ENCODE data around the gene L1TD1.
"Not testable (repeated sequence)": the region's sequence is repeated elsewhere in the genome, so short reads cannot be mapped to it uniquely, and the experiment has no call there.

L1TD1 gene

GRCh38 chr1:62208970-62209369 is 14.3 kb downstream of the L1TD1 start:
- H3K9me3 ChIP-seq (ENCODE audit: control insufficient read depth, low read length): no peaks in the 10 kb centered on the region
- H3K4me1 ChIP-seq (ENCODE audit: control insufficient read depth, insufficient read depth, low read length): no peaks in the 10 kb centered on the region
- H3K36me3 ChIP-seq (ENCODE audit: control insufficient read depth, insufficient read depth, low read length): no peaks in the 10 kb centered on the region
- H3K4me3 ChIP-seq (ENCODE audit: low read length): no peak overlapping the region
- no peaks in the 10 kb centered on the region for H3K27me3 ChIP-seq (ENCODE audit: control insufficient read depth, insufficient read depth, low read length)
- H3K9ac ChIP-seq (ENCODE audit: low read length): no peak overlapping the region

DNA sequence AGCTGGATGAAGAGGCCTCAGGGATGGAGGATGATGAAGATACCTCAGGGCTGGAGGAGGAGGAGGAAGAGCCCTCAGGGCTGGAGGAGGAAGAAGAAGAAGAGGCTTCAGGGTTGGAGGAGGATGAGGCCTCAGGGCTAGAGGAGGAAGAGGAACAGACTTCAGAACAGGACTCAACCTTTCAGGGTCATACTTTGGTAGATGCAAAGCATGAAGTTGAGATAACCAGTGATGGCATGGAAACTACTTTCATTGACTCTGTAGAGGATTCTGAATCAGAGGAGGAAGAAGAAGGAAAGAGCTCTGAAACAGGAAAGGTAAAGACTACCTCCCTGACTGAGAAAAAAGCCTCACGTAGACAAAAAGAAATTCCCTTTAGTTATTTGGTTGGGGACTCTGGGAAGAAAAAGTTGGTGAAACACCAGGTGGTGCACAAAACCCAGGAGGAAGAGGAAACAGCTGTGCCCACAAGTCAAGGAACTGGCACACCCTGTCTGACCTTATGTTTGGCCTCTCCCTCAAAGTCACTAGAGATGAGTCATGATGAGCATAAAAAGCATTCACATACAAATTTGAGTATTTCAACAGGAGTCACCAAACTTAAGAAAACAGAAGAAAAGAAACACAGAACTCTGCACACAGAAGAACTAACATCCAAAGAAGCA is 15.4 kb downstream of the L1TD1 start:
- no peak overlapping the region for H3K9ac ChIP-seq (ENCODE audit: low read length)
- no peak overlapping the region for H3K4me3 ChIP-seq (ENCODE audit: low read length)
- H3K9me3 ChIP-seq (ENCODE audit: control insufficient read depth, low read length): no peaks in the 10 kb centered on the region
- no peaks in the 10 kb centered on the region for H3K36me3 ChIP-seq (ENCODE audit: control insufficient read depth, insufficient read depth, low read length)
- no peaks in the 10 kb centered on the region for H3K4me1 ChIP-seq (ENCODE audit: control insufficient read depth, insufficient read depth, low read length)
- no peaks in the 10 kb centered on the region for H3K27me3 ChIP-seq (ENCODE audit: control insufficient read depth, insufficient read depth, low read length)

DNA sequence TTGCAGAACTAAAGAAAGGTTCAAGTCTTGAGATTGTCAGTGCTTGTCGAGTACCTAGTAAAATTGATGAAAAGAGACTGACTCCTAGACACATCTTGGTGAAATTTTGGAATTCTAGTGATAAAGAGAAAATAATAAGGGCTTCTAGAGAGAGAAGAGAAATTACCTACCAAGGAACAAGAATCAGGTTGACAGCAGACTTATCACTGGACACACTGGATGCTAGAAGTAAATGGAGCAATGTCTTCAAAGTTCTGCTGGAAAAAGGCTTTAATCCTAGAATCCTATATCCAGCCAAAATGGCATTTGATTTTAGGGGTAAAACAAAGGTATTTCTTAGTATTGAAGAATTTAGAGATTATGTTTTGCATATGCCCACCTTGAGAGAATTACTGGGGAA is 16.3 kb downstream of the L1TD1 start:
- Histone ChIP-seq H3K36me3 (ENCODE audit: control insufficient read depth, insufficient read depth, low read length) (no peaks in the 10 kb centered on the region), H3K4me1 (ENCODE audit: control insufficient read depth, insufficient read depth, low read length) (no peaks in the 10 kb centered on the region), H3K9me3 (ENCODE audit: control insufficient read depth, low read length) (no peaks in the 10 kb centered on the region), H3K27me3 (ENCODE audit: control insufficient read depth, insufficient read depth, low read length) (no peaks in the 10 kb centered on the region), H3K9ac (ENCODE audit: low read length) (no peak overlapping the region), H3K4me3 (ENCODE audit: low read length) (no peak overlapping the region)

DNA sequence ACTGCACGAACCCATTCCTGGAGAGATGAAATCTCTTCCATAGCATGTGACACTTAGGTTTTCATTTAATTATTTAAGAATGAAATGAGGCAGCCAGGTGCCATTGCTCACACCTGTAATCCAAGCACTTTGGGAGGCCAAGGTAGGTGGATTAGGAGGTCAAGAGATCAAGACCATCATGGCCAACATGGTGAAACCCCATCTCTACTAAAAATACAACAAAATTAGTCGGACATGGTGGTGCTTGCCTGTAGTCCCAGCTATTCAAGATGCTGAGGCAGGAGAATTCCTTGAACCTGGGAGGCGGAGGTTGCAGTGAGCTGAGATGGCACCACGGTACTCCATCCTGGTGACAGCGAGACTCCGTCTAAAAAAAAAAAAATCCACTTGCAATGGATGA is 17.8 kb downstream of the L1TD1 start:
- H3K36me3 ChIP-seq (ENCODE audit: control insufficient read depth, insufficient read depth, low read length): no peaks in the 10 kb centered on the region

GRCh38 chr1:62213075-62213914 is 18.6 kb downstream of the L1TD1 start:
- Histone ChIP-seq H3K4me1 (ENCODE audit: control insufficient read depth, insufficient read depth, low read length) (no peaks in the 10 kb centered on the region), H3K9ac (ENCODE audit: low read length) (no peak overlapping the region), H3K4me3 (ENCODE audit: low read length) (no peak overlapping the region), H3K36me3 (ENCODE audit: control insufficient read depth, insufficient read depth, low read length) (no peaks in the 10 kb centered on the region), H3K27me3 (ENCODE audit: control insufficient read depth, insufficient read depth, low read length) (no peaks in the 10 kb centered on the region), H3K9me3 (ENCODE audit: control insufficient read depth, low read length) (no peaks in the 10 kb centered on the region)

More for the DNA sequence above, 17.8 kb downstream of the L1TD1 start:
- Histone ChIP-seq H3K4me3 (ENCODE audit: low read length) (no peak overlapping the region), H3K9me3 (ENCODE audit: control insufficient read depth, low read length) (no peaks in the 10 kb centered on the region), H3K9ac (ENCODE audit: low read length) (no peak overlapping the region), H3K27me3 (ENCODE audit: control insufficient read depth, insufficient read depth, low read length) (no peaks in the 10 kb centered on the region), H3K4me1 (ENCODE audit: control insufficient read depth, insufficient read depth, low read length) (no peaks in the 10 kb centered on the region)

DNA sequence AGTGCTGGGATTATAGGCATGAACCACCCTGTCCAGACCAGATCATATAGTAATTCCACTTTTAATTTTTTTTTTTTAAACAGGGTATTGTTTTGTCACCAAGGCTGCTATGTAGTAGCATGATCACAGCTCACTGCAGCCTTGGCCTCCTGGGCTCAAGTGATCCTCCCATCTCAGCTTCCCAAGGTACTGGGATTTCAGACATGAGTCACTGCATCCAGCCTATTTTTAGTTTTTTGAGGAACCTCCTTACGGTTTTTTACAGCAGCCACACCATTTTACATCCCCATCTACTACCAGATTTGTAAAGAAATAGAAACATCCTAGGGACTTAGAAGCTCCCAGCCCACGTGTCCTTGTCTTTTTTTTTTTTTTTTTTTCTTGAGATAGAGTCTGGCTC is 24.0 kb downstream of the L1TD1 start:
- no peaks in the 10 kb centered on the region for H3K27me3 ChIP-seq (ENCODE audit: control insufficient read depth, insufficient read depth, low read length)
- no peak overlapping the region for H3K9ac ChIP-seq (ENCODE audit: low read length)
- H3K9me3 ChIP-seq (ENCODE audit: control insufficient read depth, low read length): no peaks in the 10 kb centered on the region
- H3K36me3 ChIP-seq (ENCODE audit: control insufficient read depth, insufficient read depth, low read length): no peaks in the 10 kb centered on the region
- H3K4me3 ChIP-seq (ENCODE audit: low read length): no peak overlapping the region
- H3K4me1 ChIP-seq (ENCODE audit: control insufficient read depth, insufficient read depth, low read length): no peaks in the 10 kb centered on the region

DNA sequence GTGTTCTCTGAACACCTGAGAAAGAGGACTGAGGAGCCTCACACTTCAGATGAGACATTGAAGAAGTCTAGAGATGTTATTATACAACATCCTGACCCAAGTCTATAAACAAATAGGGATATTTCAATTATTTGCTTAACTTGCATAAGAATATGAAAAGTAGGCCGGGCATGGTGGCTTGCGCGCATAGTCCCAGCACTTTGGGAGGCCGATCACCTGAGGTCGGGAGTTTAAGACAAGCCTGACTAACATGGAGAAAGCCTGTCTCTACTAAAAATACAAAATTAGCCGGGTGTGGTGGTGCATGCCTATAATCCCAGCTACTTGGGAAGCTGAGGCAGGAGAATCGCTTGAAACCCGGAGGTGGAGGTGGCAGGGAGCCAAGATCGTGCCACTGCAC is 25.8 kb downstream of the L1TD1 start:
- not testable (repeated sequence) for H3K4me1 ChIP-seq (ENCODE audit: control insufficient read depth, insufficient read depth, low read length); H3K4me3 ChIP-seq (ENCODE audit: low read length); H3K36me3 ChIP-seq (ENCODE audit: control insufficient read depth, insufficient read depth, low read length); H3K27me3 ChIP-seq (ENCODE audit: control insufficient read depth, insufficient read depth, low read length); H3K9ac ChIP-seq (ENCODE audit: low read length); H3K9me3 ChIP-seq (ENCODE audit: control insufficient read depth, low read length)

- Histone ChIP-seq H3K4me3 (ENCODE audit: low read length) (no peak overlapping the region), H3K4me1 (ENCODE audit: control insufficient read depth, insufficient read depth, low read length) (no peaks in the 10 kb centered on the region), H3K36me3 (ENCODE audit: control insufficient read depth, insufficient read depth, low read length) (no peaks in the 10 kb centered on the region), H3K27me3 (ENCODE audit: control insufficient read depth, insufficient read depth, low read length) (no peaks in the 10 kb centered on the region), H3K9me3 (ENCODE audit: control insufficient read depth, low read length) (no peaks in the 10 kb centered on the region), H3K9ac (ENCODE audit: low read length) (no peak overlapping the region)
Observed at GRCh38 chr1:62221171-62221570, 26.5 kb downstream of the L1TD1 start.

- Histone ChIP-seq H3K36me3 (ENCODE audit: control insufficient read depth, insufficient read depth, low read length) (no peaks in the 10 kb centered on the region), H3K9ac (ENCODE audit: low read length) (no peak overlapping the region), H3K9me3 (ENCODE audit: control insufficient read depth, low read length) (no peaks in the 10 kb centered on the region), H3K4me1 (ENCODE audit: control insufficient read depth, insufficient read depth, low read length) (no peaks in the 10 kb centered on the region), H3K4me3 (ENCODE audit: low read length) (no peak overlapping the region), H3K27me3 (ENCODE audit: control insufficient read depth, insufficient read depth, low read length) (no peaks in the 10 kb centered on the region)
Observed at GRCh38 chr1:62222321-62222720, 27.7 kb downstream of the L1TD1 start.

DNA sequence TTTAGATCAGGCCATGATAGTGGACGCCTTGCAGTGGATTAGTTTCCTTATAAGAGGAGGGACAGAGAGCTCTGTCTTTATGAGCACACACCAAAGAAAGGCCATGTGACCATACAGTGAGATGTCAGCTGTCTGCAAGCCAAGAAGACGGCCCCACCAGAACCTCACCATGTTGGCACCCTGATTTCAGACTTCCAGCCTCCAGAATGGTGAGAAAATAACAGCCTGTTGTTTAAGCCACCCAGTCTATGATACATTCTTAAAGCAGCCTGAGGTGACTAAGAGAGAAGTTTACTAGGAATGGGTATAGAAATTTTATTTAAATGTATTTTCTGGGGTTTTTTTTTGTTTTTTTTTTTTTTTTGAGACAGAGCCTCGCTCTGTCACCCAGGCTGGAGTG is 29.5 kb downstream of the L1TD1 start:
- no peaks in the 10 kb centered on the region for H3K27me3 ChIP-seq (ENCODE audit: control insufficient read depth, insufficient read depth, low read length)
- no peaks in the 10 kb centered on the region for H3K36me3 ChIP-seq (ENCODE audit: control insufficient read depth, insufficient read depth, low read length)
- no peaks in the 10 kb centered on the region for H3K4me1 ChIP-seq (ENCODE audit: control insufficient read depth, insufficient read depth, low read length)
- no peaks in the 10 kb centered on the region for H3K9me3 ChIP-seq (ENCODE audit: control insufficient read depth, low read length)
- H3K4me3 ChIP-seq (ENCODE audit: low read length): no peak overlapping the region
- no peak overlapping the region for H3K9ac ChIP-seq (ENCODE audit: low read length)

GRCh38 chr1:62227496-62227895 is 32.8 kb downstream of the L1TD1 start:
- Histone ChIP-seq H3K27me3 (ENCODE audit: control insufficient read depth, insufficient read depth, low read length) (no peaks in the 10 kb centered on the region), H3K4me3 (ENCODE audit: low read length) (no peak overlapping the region), H3K4me1 (ENCODE audit: control insufficient read depth, insufficient read depth, low read length) (no peaks in the 10 kb centered on the region), H3K9me3 (ENCODE audit: control insufficient read depth, low read length) (no peaks in the 10 kb centered on the region), H3K9ac (ENCODE audit: low read length) (no peak overlapping the region), H3K36me3 (ENCODE audit: control insufficient read depth, insufficient read depth, low read length) (no peaks in the 10 kb centered on the region)

- Histone ChIP-seq H3K9ac (ENCODE audit: low read length) (no peak overlapping the region), H3K27me3 (ENCODE audit: control insufficient read depth, insufficient read depth, low read length) (no peaks in the 10 kb centered on the region), H3K4me3 (ENCODE audit: low read length) (no peak overlapping the region), H3K4me1 (ENCODE audit: control insufficient read depth, insufficient read depth, low read length) (no peaks in the 10 kb centered on the region), H3K9me3 (ENCODE audit: control insufficient read depth, low read length) (no peaks in the 10 kb centered on the region), H3K36me3 (ENCODE audit: control insufficient read depth, insufficient read depth, low read length) (no peaks in the 10 kb centered on the region)
Observed at GRCh38 chr1:62228136-62228882, 33.7 kb downstream of the L1TD1 start.
